ENCODE results near the gene MEF2B.

GRCh38 chr19:19107654-19108053 lies 62.4 kb downstream of the MEF2B start:
- no peak for TF ChIP-seq CTCF (IDR thresholded peaks at IDR 0.05)
- no peak for TF ChIP-seq REST (IDR thresholded peaks at IDR 0.05; ENCODE audit: insufficient read depth in 1 of 2, low read depth in 2 of 2, low read length in 1 of 2)
- no peak for TF ChIP-seq POLR2AphosphoS5 (IDR thresholded peaks at IDR 0.05; ENCODE audit: low read depth, low read length)

All from Panc1 (cell line).